Endothelial cell of umbilical vein (primary cell): ENCODE data around the gene SP140L. TPM values are rescaled to one million over a fixed set of nuclear protein-coding genes. Genes with fewer than 3 reads are reported as not detected.

Experiments
- BruUV-seq: library from RNA; stranded (reverse); fragments of 400-500 nt; replicated peaks from 2 replicates; lab custom pipeline; 2021; lab: Mats Ljungman, UMichigan
- CTCF ChIA-PET: fragments of 300-600, 350-600 bp; sonication (Branson Sonifier 250); formaldehyde crosslinking; loops from one replicate; lab custom pipeline; 2021; ENCODE audit warnings: antibody characterized with exemption, inconsistent platforms; lab: Charles Lee
- POLR2A ChIA-PET: fragments of 300-600, 350-600 bp; sonication (Branson Sonifier 250); formaldehyde crosslinking; loops from one replicate; lab custom pipeline; 2021; ENCODE audit warnings: antibody characterized with exemption, inconsistent platforms; lab: Charles Lee
- DNase-seq: peaks from one replicate; pipeline ENCODE4 v3.0.0-alpha.2; 2011; ENCODE audit warnings: low read depth, low spot score
- FAIRE-seq: peaks from 2 replicates; lab custom pipeline; 2011; peaks lifted over from hg19 to GRCh38; lab: Jason Lieb, UNC
- H2AFZ ChIP-seq: 2 replicates; pipeline ENCODE4 v1.6.0; 2012; ENCODE audit warnings: low read depth, low read length, control low read depth, inconsistent platforms
- H3K27ac ChIP-seq: 2 replicates; pipeline ENCODE4 v1.5.1; 2011; ENCODE audit warnings: low read depth, mild to moderate bottlenecking, control low read depth, low read length, moderate library complexity; ENCODE audit not compliant: insufficient read depth
- H3K27me3 ChIP-seq, 2 experiments: 2 replicates each; pipeline versions ENCODE4 v1.6.0 to v1.6.1; 2011; ENCODE audit warnings: low read length in 2 of 2, mixed read lengths in 1 of 2; ENCODE audit not compliant: control insufficient read depth in 2 of 2, insufficient read depth in 2 of 2
- H3K36me3 ChIP-seq, 2 experiments: 2 replicates in 1 of 2; 3 replicates in 1 of 2; pipeline ENCODE4 v1.5.1; 2011; ENCODE audit warnings: low read length in 2 of 2, mild to moderate bottlenecking in 1 of 2, moderate library complexity in 1 of 2; ENCODE audit not compliant: control insufficient read depth in 2 of 2, insufficient read depth in 2 of 2; ENCODE audit errors: extremely low read depth in 1 of 2
- H3K4me1 ChIP-seq: 3 replicates; pipeline ENCODE4 v1.5.1; 2011; ENCODE audit warnings: mild to moderate bottlenecking, low read length; ENCODE audit not compliant: control insufficient read depth, insufficient read depth; ENCODE audit errors: extremely low read depth
- H3K4me2 ChIP-seq: 2 replicates; pipeline ENCODE4 v1.6.1; 2011; ENCODE audit warnings: low read length, control low read depth, mixed read lengths; ENCODE audit not compliant: insufficient read depth
- H3K4me3 ChIP-seq, 3 experiments: fragments of 200-600 bp in 1 of 3; sonication (generic), shearing (Covaris generic) in 1 of 3; replicated peaks in 1 of 3; 2 replicates each; pipeline ENCODE4 v1.5.1; 2011 to 2016; ENCODE audit warnings: control low read depth in 3 of 3, low read length in 3 of 3, mild to moderate bottlenecking in 2 of 3, inconsistent platforms in 1 of 3, low read depth in 1 of 3, moderate library complexity in 1 of 3; ENCODE audit not compliant: insufficient read depth in 1 of 3
- H3K79me2 ChIP-seq: 2 replicates; pipeline ENCODE4 v1.6.0; 2012; ENCODE audit warnings: low read length, inconsistent platforms; ENCODE audit not compliant: control insufficient read depth, insufficient read depth
- H3K9ac ChIP-seq: replicated peaks from 2 replicates; pipeline ENCODE3; 2011; ENCODE audit warnings: low read length, control low read depth; ENCODE audit not compliant: insufficient read depth; ENCODE audit errors: extremely low read depth
- H3K9me1 ChIP-seq: replicated peaks from 3 replicates; pipeline ENCODE4 v1.6.0; 2011; ENCODE audit warnings: mild to moderate bottlenecking, low read length; ENCODE audit not compliant: control insufficient read depth, insufficient read depth; ENCODE audit errors: extremely low read depth
- H3K9me3 ChIP-seq: replicated peaks from 2 replicates; pipeline ENCODE4 v1.5.1; 2012; ENCODE audit warnings: low read length, inconsistent platforms; ENCODE audit not compliant: control insufficient read depth, insufficient read depth
- H4K20me1 ChIP-seq: replicated peaks from 2 replicates; pipeline ENCODE3; 2011; ENCODE audit warnings: mild to moderate bottlenecking, low read length; ENCODE audit not compliant: control insufficient read depth, insufficient read depth; ENCODE audit errors: extremely low read depth
- EZH2 ChIP-seq: IDR thresholded peaks from 2 replicates; pipeline ENCODE4 v1.6.1; 2012; ENCODE audit warnings: borderline replicate concordance, low read depth, mild to moderate bottlenecking, moderate library complexity, low read length, inconsistent platforms; ENCODE audit not compliant: severe bottlenecking
- GATA2 ChIP-seq: IDR thresholded peaks from 2 replicates; pipeline ENCODE4 v1.7.0; 2011; ENCODE audit warnings: low read depth, mild to moderate bottlenecking, moderate library complexity, mixed read lengths, low read length; ENCODE audit not compliant: insufficient read length, insufficient read depth
- JUN ChIP-seq: IDR thresholded peaks from 2 replicates; pipeline ENCODE4 v1.6.1; 2011; ENCODE audit warnings: borderline replicate concordance, low read depth; ENCODE audit not compliant: insufficient read length, insufficient read depth
- MAX ChIP-seq: IDR thresholded peaks from 2 replicates; pipeline ENCODE4 v1.6.1; 2011; ENCODE audit not compliant: insufficient read depth, insufficient read length
- MYC ChIP-seq: IDR thresholded peaks from one replicate; pipeline ENCODE4 v1.6.1; 2011; ENCODE audit warnings: mild to moderate bottlenecking, low read depth, low read length
- POLR2A ChIP-seq: IDR thresholded peaks from 2 replicates; pipeline ENCODE4 v1.6.1; 2012; ENCODE audit warnings: low read depth, mild to moderate bottlenecking, control low read depth, low read length
- dilution Hi-C: fragments of 300-500 bp; cut with MboI; formaldehyde crosslinking; loops from one replicate; pipeline ENCODE4 v1.15.0; 2019; ENCODE audit warnings: low sequenced_read_pairs; ENCODE audit not compliant: extremely low pct_ligation_motif_present
- intact Hi-C: fragments of 100-400 bp; cut with micrococcal nuclease; formaldehyde crosslinking; loops from one replicate; pipeline ENCODE4 v1.10.0; 2022
- polyA plus RNA-seq, 4 experiments: library from polyadenylated mRNA; depleted of rRNA in 3 of 4; stranded (reverse) in 3 of 4; unstranded in 1 of 4; fragments of >200 nt; gene quantifications; 2 replicates each; pipeline versions ENCODE4 v1.2.1 to v1.2.3, GENCODE V29; 2011 to 2012; ENCODE audit warnings: missing spikeins in 1 of 4
- total RNA-seq: library from RNA; stranded (reverse); gene quantifications from 2 replicates; pipeline ENCODE4 v1.2.3, GENCODE V29; 2021

Gene SP140L
- total and polyA plus RNA-seq, 2 donors (not counting 3 experiments of a cell fraction or from before 2014, with no cell fraction given) = 16.0 to 27.3 TPM

GRCh38 chr2:230306474-230306873 lies 20.5 kb upstream of the SP140L start:
- DNase-seq = no peak
- TF ChIP-seq JUN (no peak), GATA2 (no peak)
- no peak overlapping the region for H2AFZ ChIP-seq
- POLR2A ChIA-PET = no interaction called here
- H3K79me2 ChIP-seq = no peaks in the 10 kb centered on the region
- dilution Hi-C loops = no loop called here
- intact Hi-C loops = no loop called here
- FAIRE-seq = no peak
- H3K27ac ChIP-seq = no peak overlapping the region
- H3K9me3 ChIP-seq = no peaks in the 10 kb centered on the region
- H3K4me3 ChIP-seq = no peak overlapping the region
- H3K9ac ChIP-seq = no peak overlapping the region
- no peaks in the 10 kb centered on the region for H3K36me3 ChIP-seq
- CTCF ChIA-PET = no interaction called here
- no peak overlapping the region for H3K4me2 ChIP-seq
- no peaks in the 10 kb centered on the region for H3K27me3 ChIP-seq
- H3K4me1 ChIP-seq = no peaks in the 10 kb centered on the region
- H3K9me1 ChIP-seq = no peaks in the 10 kb centered on the region
- no TSS peak for BruUV-seq
- H4K20me1 ChIP-seq = no peaks in the 10 kb centered on the region

- no TSS peak for BruUV-seq
- DNase-seq (no peak), FAIRE-seq (no peak)
- H3K9ac ChIP-seq = no peak overlapping the region
- no peaks in the 10 kb centered on the region for H3K9me3 ChIP-seq
- CTCF ChIA-PET = interaction anchor here (0.7 kb wide), 1 partner anchor 241 kb away, joined by 3 read pairs; no protein-coding TSS in a partner anchor
- H3K36me3 ChIP-seq = no peaks in the 10 kb centered on the region
- no peak overlapping the region for H3K4me2 ChIP-seq
- H3K4me1 ChIP-seq = no peaks in the 10 kb centered on the region
- H3K9me1 ChIP-seq = no peaks in the 10 kb centered on the region
- POLR2A ChIA-PET = no interaction called here
- H3K27me3 ChIP-seq = no peaks in the 10 kb centered on the region
- dilution Hi-C loops (no loop called here), intact Hi-C loops (no loop called here)
- no peak overlapping the region for H3K4me3 ChIP-seq
- H4K20me1 ChIP-seq = no peaks in the 10 kb centered on the region
- H2AFZ ChIP-seq = no peak overlapping the region
- no peaks in the 10 kb centered on the region for H3K79me2 ChIP-seq
- TF ChIP-seq MAX = no peak
- TF ChIP-seq POLR2A = no peak
- TF ChIP-seq MYC = no peak
- no peak for TF ChIP-seq EZH2
- H3K27ac ChIP-seq = no peak overlapping the region
These were observed 19.5 kb upstream of the SP140L start for GRCh38 chr2:230307485-230307884.
